DMS53 treated with DMSO at 0.1 percent for 48 hours (cell line): ENCODE results near the gene PLEKHG1.

Experiments
- DNase-seq: peaks from one replicate; lab custom pipeline; 2025; ENCODE audit not compliant: unreplicated experiment; lab: John Stamatoyannopoulos, UW

The PLEKHG1 gene

GRCh38 chr6:150599199-150600009 lies at the start of gene PLEKHG1:
TSS of gene PLEKHG1 (plus strand) at chr6:150599885. CDS start at chr6:150733682, 133,797 bp downstream.
- DNase-seq: peak; percentile 17

- DNase-seq: no peak
Observed at GRCh38 chr6:150550244-150550643, 49.4 kb upstream of the PLEKHG1 start.

- DNase-seq: no peak
Observed at GRCh38 chr6:150557043-150557599, 42.6 kb upstream of the PLEKHG1 start.

- DNase-seq: no peak
Observed at GRCh38 chr6:150560004-150560883, 39.4 kb upstream of the PLEKHG1 start.

- DNase-seq: no peak
Observed at GRCh38 chr6:150560884-150561219, 38.8 kb upstream of the PLEKHG1 start.

- DNase-seq: no peak
Observed at GRCh38 chr6:150565945-150566344, 33.7 kb upstream of the PLEKHG1 start.

- no peak for DNase-seq
Observed at GRCh38 chr6:150566486-150566885, 33.2 kb upstream of the PLEKHG1 start.

GRCh38 chr6:150567380-150567779 lies 32.3 kb upstream of the PLEKHG1 start:
- DNase-seq: no peak

- DNase-seq: peak; percentile 69
Observed at GRCh38 chr6:150567823-150568383, 31.8 kb upstream of the PLEKHG1 start.

GRCh38 chr6:150568560-150568959 lies 31.1 kb upstream of the PLEKHG1 start:
- DNase-seq: no peak

GRCh38 chr6:150569161-150569560 lies 30.5 kb upstream of the PLEKHG1 start:
- DNase-seq: no peak

GRCh38 chr6:150573041-150573681 lies 26.5 kb upstream of the PLEKHG1 start:
- DNase-seq: no peak

- no peak for DNase-seq
Observed at GRCh38 chr6:150575836-150576235, 23.8 kb upstream of the PLEKHG1 start.

- DNase-seq: no peak
Observed at GRCh38 chr6:150576651-150577226, 22.9 kb upstream of the PLEKHG1 start.

- no peak for DNase-seq
Observed at GRCh38 chr6:150579611-150580010, 20.1 kb upstream of the PLEKHG1 start.

- DNase-seq: no peak
Observed at GRCh38 chr6:150580489-150580888, 19.2 kb upstream of the PLEKHG1 start.

- DNase-seq: no peak
Observed at GRCh38 chr6:150584065-150584464, 15.6 kb upstream of the PLEKHG1 start.

GRCh38 chr6:150584596-150584995 lies 15.1 kb upstream of the PLEKHG1 start:
- no peak for DNase-seq

GRCh38 chr6:150586850-150587359 lies 12.8 kb upstream of the PLEKHG1 start:
- DNase-seq: no peak

GRCh38 chr6:150587637-150588036 lies 12.0 kb upstream of the PLEKHG1 start:
- DNase-seq: no peak
